ENCODE measurements around the gene LASP1. TPM values are rescaled to one million over a fixed set of nuclear protein-coding genes. Genes with fewer than 3 reads are reported as not detected.

The LASP1 gene
- polyA plus RNA-seq, 1 of the 3 experiments (the other 2 are of a cell fraction) = 102 TPM

DNA sequence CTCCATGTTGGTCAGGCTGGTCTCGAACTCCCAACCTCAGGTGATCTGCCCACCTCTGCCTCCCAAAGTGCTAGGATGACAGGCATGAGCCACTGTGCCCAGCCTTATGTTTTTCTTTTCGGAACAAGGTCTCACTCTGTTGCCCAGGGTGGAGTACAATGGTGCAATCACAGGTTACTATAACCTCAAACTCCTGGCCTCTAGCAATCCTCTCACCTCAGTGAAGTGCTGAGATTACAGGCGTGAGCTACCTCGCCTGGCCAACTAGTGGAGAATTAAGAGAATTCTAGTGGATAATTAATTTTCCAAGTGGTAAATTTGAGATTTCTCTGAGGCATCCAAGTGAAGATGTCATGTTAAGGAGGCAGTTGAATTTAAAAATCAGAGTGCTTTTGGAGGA is 100.3 kb downstream of the LASP1 start:
- Histone ChIP-seq H3K4me2 (no peak overlapping the region), H3K27ac (ENCODE audit: low read depth in 2 of 2, low read length in 1 of 2) (no peak overlapping the region), H3K4me3 (ENCODE audit: low read depth in 2 of 2, low read length in 1 of 2) (no peak overlapping the region), H4K20me1 (ENCODE audit: insufficient read depth) (no peaks in the 10 kb centered on the region), H3K9me2 (no peaks in the 10 kb centered on the region), H3K79me2 (ENCODE audit: insufficient read depth) (no peaks in the 10 kb centered on the region), H3K4me1 (ENCODE audit: control insufficient read depth in 1 of 2, insufficient read depth in 2 of 2, low read depth in 1 of 2, low read length in 1 of 2) (no peaks in the 10 kb centered on the region), H3K27me3 (ENCODE audit: insufficient read depth) (no peaks in the 10 kb centered on the region), H3F3A (replicated peaks; ENCODE audit: insufficient read depth) (peaks cover 7% of the 10 kb centered on the region), H3K9ac (no peak overlapping the region), H3K9me3 (no peaks in the 10 kb centered on the region), H2AFZ (ENCODE audit: low read depth) (no peak overlapping the region), H3K36me3 (replicated peaks in 1 of 2; ENCODE audit: control insufficient read depth in 1 of 2, insufficient read depth in 2 of 2, low read length in 1 of 2) (no peaks in the 10 kb centered on the region)
- 83% methylated on average over 4 of the region's 4 CpGs for WGBS (ENCODE audit: low lambda C conversion rate)
- no peak for DNase-seq
- ChIA-PET POLR2A (no interaction called here), CTCF (no interaction called here)
- no peak for TF ChIP-seq NRF1 (IDR thresholded peaks at IDR 0.05; ENCODE audit: low read depth, low read length)
- TF ChIP-seq SMC3 (IDR thresholded peaks at IDR 0.05; ENCODE audit: low read depth, low read length) = no peak
- TF ChIP-seq TCF12 (IDR thresholded peaks at IDR 0.05) = no peak
- TF ChIP-seq, protein P1, sequence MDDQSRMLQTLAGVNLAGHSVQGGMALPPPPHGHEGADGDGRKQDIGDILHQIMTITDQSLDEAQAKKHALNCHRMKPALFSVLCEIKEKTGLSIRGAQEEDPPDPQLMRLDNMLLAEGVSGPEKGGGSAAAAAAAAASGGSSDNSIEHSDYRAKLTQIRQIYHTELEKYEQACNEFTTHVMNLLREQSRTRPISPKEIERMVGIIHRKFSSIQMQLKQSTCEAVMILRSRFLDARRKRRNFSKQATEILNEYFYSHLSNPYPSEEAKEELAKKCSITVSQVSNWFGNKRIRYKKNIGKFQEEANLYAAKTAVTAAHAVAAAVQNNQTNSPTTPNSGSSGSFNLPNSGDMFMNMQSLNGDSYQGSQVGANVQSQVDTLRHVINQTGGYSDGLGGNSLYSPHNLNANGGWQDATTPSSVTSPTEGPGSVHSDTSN (IDR thresholded peaks at IDR 0.05) = no peak

DNA sequence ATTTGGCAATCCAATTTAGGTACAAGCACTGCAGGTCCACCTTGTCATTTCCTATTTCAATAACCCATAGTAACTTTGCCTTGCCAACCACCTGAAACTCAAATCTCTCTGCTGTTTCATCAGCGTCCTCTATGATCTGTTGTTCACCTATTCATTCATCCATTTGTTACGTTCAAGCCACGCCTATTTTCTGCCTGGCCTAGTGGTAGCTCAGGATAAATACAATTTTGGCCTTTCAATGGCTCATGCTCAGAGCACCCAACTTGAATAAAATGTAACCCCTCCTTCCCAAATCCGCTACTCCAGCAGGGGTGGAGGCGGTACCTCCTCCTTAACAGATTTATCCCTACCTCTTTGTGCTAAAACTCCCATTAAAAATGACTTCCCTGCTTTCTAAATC is 100.9 kb downstream of the LASP1 start:
- H3K27ac ChIP-seq (ENCODE audit: low read depth in 2 of 2, low read length in 1 of 2) = no peak overlapping the region
- H3K4me2 ChIP-seq = no peak overlapping the region
- POLR2A ChIA-PET = no interaction called here
- H2AFZ ChIP-seq (ENCODE audit: low read depth) = no peak overlapping the region
- no peaks in the 10 kb centered on the region for H3K9me3 ChIP-seq
- H3K9ac ChIP-seq = no peak overlapping the region
- H3K79me2 ChIP-seq (ENCODE audit: insufficient read depth) = no peaks in the 10 kb centered on the region
- H3K4me3 ChIP-seq (ENCODE audit: low read depth in 2 of 2, low read length in 1 of 2) = no peak overlapping the region
- H3F3A ChIP-seq (replicated peaks; ENCODE audit: insufficient read depth) = peaks cover 4% of the 10 kb centered on the region
- H4K20me1 ChIP-seq (ENCODE audit: insufficient read depth) = no peaks in the 10 kb centered on the region
- no peak for DNase-seq
- H3K36me3 ChIP-seq (replicated peaks in 1 of 2; ENCODE audit: control insufficient read depth in 1 of 2, insufficient read depth in 2 of 2, low read length in 1 of 2) = no peaks in the 10 kb centered on the region
- no peaks in the 10 kb centered on the region for H3K4me1 ChIP-seq (ENCODE audit: control insufficient read depth in 1 of 2, insufficient read depth in 2 of 2, low read depth in 1 of 2, low read length in 1 of 2)
- WGBS (ENCODE audit: low lambda C conversion rate) = 86% methylated on average over 5 of the region's 5 CpGs
- H3K27me3 ChIP-seq (ENCODE audit: insufficient read depth) = no peaks in the 10 kb centered on the region
- H3K9me2 ChIP-seq = no peaks in the 10 kb centered on the region
- TF ChIP-seq NRF1 (IDR thresholded peaks at IDR 0.05; ENCODE audit: low read depth, low read length) (no peak), RXRA (IDR thresholded peaks at IDR 0.05; ENCODE audit: borderline replicate concordance, low read depth) (no peak), NFIC (IDR thresholded peaks at IDR 0.05; ENCODE audit: borderline replicate concordance) (no peak), USF1 (IDR thresholded peaks at IDR 0.05; ENCODE audit: borderline replicate concordance, low read depth) (no peak), SIN3A (IDR thresholded peaks at IDR 0.05; ENCODE audit: borderline replicate concordance, low read depth, low read length) (no peak), GATA2 (CRISPR knock-in tag; IDR thresholded peaks at IDR 0.05) (no peak), FOXM1 (IDR thresholded peaks at IDR 0.05; ENCODE audit: low read depth) (no peak), USF2 (IDR thresholded peaks at IDR 0.05; ENCODE audit: borderline replicate concordance, low read depth, low read length) (no peak), ZBTB33 (IDR thresholded peaks at IDR 0.05; ENCODE audit: borderline replicate concordance, low read depth) (no peak), YY1 (IDR thresholded peaks at IDR 0.05; ENCODE audit: low read depth) (no peak), TAF1 (IDR thresholded peaks at IDR 0.05; ENCODE audit: borderline replicate concordance, low read depth, low read length) (no peak), FOSL2 (IDR thresholded peaks at IDR 0.05; ENCODE audit: borderline replicate concordance, low read depth) (no peak), RFX5 (IDR thresholded peaks at IDR 0.05; ENCODE audit: low read length) (no peak), MXI1 (IDR thresholded peaks at IDR 0.05; ENCODE audit: low read depth, low read length) (no peak)
- TF ChIP-seq, protein P2, sequence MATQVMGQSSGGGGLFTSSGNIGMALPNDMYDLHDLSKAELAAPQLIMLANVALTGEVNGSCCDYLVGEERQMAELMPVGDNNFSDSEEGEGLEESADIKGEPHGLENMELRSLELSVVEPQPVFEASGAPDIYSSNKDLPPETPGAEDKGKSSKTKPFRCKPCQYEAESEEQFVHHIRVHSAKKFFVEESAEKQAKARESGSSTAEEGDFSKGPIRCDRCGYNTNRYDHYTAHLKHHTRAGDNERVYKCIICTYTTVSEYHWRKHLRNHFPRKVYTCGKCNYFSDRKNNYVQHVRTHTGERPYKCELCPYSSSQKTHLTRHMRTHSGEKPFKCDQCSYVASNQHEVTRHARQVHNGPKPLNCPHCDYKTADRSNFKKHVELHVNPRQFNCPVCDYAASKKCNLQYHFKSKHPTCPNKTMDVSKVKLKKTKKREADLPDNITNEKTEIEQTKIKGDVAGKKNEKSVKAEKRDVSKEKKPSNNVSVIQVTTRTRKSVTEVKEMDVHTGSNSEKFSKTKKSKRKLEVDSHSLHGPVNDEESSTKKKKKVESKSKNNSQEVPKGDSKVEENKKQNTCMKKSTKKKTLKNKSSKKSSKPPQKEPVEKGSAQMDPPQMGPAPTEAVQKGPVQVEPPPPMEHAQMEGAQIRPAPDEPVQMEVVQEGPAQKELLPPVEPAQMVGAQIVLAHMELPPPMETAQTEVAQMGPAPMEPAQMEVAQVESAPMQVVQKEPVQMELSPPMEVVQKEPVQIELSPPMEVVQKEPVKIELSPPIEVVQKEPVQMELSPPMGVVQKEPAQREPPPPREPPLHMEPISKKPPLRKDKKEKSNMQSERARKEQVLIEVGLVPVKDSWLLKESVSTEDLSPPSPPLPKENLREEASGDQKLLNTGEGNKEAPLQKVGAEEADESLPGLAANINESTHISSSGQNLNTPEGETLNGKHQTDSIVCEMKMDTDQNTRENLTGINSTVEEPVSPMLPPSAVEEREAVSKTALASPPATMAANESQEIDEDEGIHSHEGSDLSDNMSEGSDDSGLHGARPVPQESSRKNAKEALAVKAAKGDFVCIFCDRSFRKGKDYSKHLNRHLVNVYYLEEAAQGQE (IDR thresholded peaks at IDR 0.05; ENCODE audit: low read depth, low read length) = no peak
- TF ChIP-seq, protein P3, sequence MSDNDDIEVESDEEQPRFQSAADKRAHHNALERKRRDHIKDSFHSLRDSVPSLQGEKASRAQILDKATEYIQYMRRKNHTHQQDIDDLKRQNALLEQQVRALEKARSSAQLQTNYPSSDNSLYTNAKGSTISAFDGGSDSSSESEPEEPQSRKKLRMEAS (IDR thresholded peaks at IDR 0.05; ENCODE audit: low read depth) = no peak
- CTCF ChIA-PET = interaction anchor here (1.1 kb wide), 1 partner anchor 12 kb away, joined by 3 read pairs; no protein-coding TSS in a partner anchor

Measured in SK-N-SH (cell line).